GM13977 (cell line): ENCODE measurements around the gene LYRM4.
"Not testable (repeated sequence)": the region's sequence is repeated elsewhere in the genome, so short reads cannot be mapped to it uniquely, and the experiment has no call there.

Experiments used
- DNase-seq: peaks from one replicate; pipeline ENCODE4 v3.0.0; 2012; ENCODE audit warnings: low spot score
- CTCF ChIP-seq: IDR thresholded peaks from 2 replicates; pipeline ENCODE4 v1.5.1; 2012; ENCODE audit warnings: mild to moderate bottlenecking, control low read depth; ENCODE audit not compliant: insufficient read depth; ENCODE audit errors: extremely low read depth, missing control alignments
- in situ Hi-C: fragments of 300-500 bp; cut with MboI; formaldehyde crosslinking; loops from one replicate; pipeline ENCODE4 v1.12.0; 2022; ENCODE audit warnings: low sequenced_read_pairs, low pct_unique_long_range_greater_than_20kb, mixed read lengths, inconsistent platforms; ENCODE audit not compliant: unreplicated experiment

Gene LYRM4

GRCh38 chr6:5125152-5126006 lies 135.4 kb downstream of the LYRM4 start:
- in situ Hi-C loops: no loop called here
- DNase-seq: no peak
- no peak for TF ChIP-seq CTCF

GRCh38 chr6:5124526-5124925 lies 136.2 kb downstream of the LYRM4 start:
- no peak for DNase-seq
- in situ Hi-C loops: no loop called here
- TF ChIP-seq CTCF: no peak

GRCh38 chr6:5123296-5124143 lies 137.2 kb downstream of the LYRM4 start:
- in situ Hi-C loops: no loop called here
- no peak for DNase-seq
- TF ChIP-seq CTCF: no peak

- TF ChIP-seq CTCF: no peak
- no peak for DNase-seq
- in situ Hi-C loops: no loop called here
Observed at GRCh38 chr6:5122504-5123112, 138.1 kb downstream of the LYRM4 start.

- DNase-seq: no peak
- TF ChIP-seq CTCF: no peak
- in situ Hi-C loops: no loop called here
Observed at GRCh38 chr6:5121956-5122355, 138.8 kb downstream of the LYRM4 start.

GRCh38 chr6:5121479-5121878 lies 139.3 kb downstream of the LYRM4 start:
- no peak for TF ChIP-seq CTCF
- in situ Hi-C loops: no loop called here
- DNase-seq: no peak

- in situ Hi-C loops, DNase-seq: not testable (repeated sequence)
Observed at GRCh38 chr6:5120543-5120942, 140.2 kb downstream of the LYRM4 start.
